Neuron (in vitro differentiated cells): ENCODE measurements around the gene EDNRA.

Experiments used
- H2AFZ ChIP-seq: one replicate; pipeline ENCODE4 v1.6.1; 2013; ENCODE audit warnings: low read depth, mild to moderate bottlenecking, inconsistent platforms, low read length, moderate library complexity
- H3K27me3 ChIP-seq: one replicate; pipeline ENCODE4 v1.6.1; 2013; ENCODE audit warnings: low read length; ENCODE audit not compliant: insufficient read depth
- H3K36me3 ChIP-seq: one replicate; pipeline ENCODE4 v1.6.1; 2013; ENCODE audit warnings: low read length; ENCODE audit not compliant: insufficient read depth
- H3K4me1 ChIP-seq: one replicate; pipeline ENCODE4 v1.6.1; 2013; ENCODE audit warnings: low read length; ENCODE audit not compliant: insufficient read depth
- H3K4me3 ChIP-seq: 2 replicates; pipeline ENCODE4 v1.5.1; 2013; ENCODE audit warnings: mild to moderate bottlenecking, low read length, moderate library complexity
- H3K9me3 ChIP-seq: one replicate; pipeline ENCODE4 v1.6.1; 2013; ENCODE audit warnings: low read length

EDNRA gene

DNA sequence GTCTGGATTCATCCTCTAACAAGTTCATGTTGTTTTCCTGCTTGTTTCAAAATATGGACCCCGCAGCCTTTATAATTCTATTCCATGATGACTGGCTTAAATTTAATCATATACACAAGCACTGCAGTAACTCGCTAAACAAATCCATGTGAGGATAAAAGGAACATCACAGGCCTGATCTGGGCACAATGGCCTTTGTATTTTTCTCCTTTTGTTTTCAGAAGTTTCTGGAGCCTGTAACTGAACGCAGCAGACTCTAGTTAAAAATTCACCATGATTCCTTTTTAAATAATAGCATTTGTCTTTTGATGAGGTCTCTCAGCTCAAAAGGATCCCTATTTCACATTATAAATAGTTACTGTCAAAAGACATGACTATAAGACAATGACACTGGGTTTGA lies 106.1 kb downstream of the EDNRA start:
- H3K27me3 ChIP-seq: no peaks in the 10 kb centered on the region
- no peak overlapping the region for H3K4me3 ChIP-seq
- H3K36me3 ChIP-seq: no peaks in the 10 kb centered on the region
- H3K4me1 ChIP-seq: peaks cover 22% of the 10 kb centered on the region
- H2AFZ ChIP-seq: peak overlapping the region; percentile 54
- no peaks in the 10 kb centered on the region for H3K9me3 ChIP-seq

DNA sequence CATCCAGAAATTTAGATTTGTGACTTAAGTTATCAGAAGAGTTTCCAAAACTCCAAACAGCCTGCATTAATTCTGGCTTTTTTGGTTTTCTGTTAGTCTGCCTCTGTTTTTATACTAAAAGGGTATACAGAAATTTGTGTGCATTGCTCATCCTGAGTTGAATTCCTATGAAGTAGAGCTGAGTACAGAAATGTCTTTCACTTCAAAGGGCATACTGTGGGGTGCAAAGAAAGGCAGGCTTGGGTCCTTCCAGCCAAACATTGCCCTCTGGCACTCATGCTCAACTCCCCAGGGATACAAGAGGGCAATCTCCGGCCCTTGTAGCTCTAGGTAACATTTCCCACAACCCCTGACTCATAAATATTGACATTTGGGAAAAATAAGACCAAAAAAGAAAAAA lies 108.7 kb downstream of the EDNRA start:
- Histone ChIP-seq H3K4me3 (no peak overlapping the region), H2AFZ (no peak overlapping the region), H3K9me3 (no peaks in the 10 kb centered on the region)

DNA sequence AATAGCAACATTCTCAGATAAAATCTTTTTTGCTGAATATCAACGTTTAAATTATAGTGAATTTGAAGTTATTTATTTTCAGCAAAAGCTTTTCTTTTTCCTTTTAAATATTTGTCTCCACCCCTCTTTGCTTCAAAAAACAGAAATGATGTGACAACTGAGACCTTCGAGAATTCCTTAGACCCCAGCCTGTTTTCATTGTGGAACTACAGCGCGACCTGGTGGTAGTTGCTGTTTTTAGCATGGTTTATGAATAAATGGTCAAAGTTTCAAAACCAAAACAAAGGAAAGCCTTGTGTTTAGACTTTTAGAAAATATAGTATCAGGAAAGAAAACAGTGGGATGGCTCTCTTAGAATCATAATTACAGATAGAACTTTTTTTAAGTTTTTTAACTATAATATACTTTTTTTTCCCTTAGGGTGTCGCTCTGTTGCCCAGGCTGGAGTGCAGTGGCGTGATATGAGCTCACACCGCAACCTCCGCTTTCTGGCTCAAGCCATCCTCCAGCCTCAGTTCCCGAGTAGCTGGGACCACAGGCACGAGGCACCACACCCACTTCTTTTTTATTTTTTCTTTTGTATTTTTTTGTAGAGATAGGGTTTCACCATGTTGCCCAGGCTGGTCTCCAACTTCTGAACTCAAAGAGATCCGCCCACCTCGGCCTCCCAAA lies 109.5 kb downstream of the EDNRA start:
- H3K4me1 ChIP-seq: peaks cover 22% of the 10 kb centered on the region
- no peaks in the 10 kb centered on the region for H3K36me3 ChIP-seq
- H2AFZ ChIP-seq: no peak overlapping the region
- H3K4me3 ChIP-seq: no peak overlapping the region
- H3K27me3 ChIP-seq: no peaks in the 10 kb centered on the region
- H3K9me3 ChIP-seq: no peaks in the 10 kb centered on the region

More for the DNA sequence above, 108.7 kb downstream of the EDNRA start:
- peaks cover 22% of the 10 kb centered on the region for H3K4me1 ChIP-seq
- H3K36me3 ChIP-seq: no peaks in the 10 kb centered on the region
- no peaks in the 10 kb centered on the region for H3K27me3 ChIP-seq

DNA sequence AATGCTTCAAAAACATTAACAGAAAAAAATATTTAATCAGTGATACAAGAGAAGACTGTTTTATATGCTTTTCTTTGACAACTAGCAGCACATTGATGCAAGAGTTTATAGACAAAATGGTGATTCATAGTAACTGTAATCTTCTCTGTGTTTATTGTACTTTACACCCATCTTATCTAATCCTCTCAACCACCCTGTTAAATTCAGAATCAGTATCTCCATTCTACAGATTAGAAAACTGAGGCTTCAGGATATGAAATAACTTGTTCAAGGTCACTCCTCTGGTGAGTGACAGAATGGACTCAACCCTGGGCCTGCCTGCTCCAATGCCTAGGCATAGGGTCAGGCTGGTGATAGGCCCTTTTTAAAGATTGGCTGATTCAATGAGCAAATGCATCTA lies 110.2 kb downstream of the EDNRA start:
- Histone ChIP-seq H3K4me1 (peaks cover 19% of the 10 kb centered on the region), H3K27me3 (no peaks in the 10 kb centered on the region), H3K4me3 (no peak overlapping the region), H3K36me3 (no peaks in the 10 kb centered on the region), H3K9me3 (no peaks in the 10 kb centered on the region), H2AFZ (no peak overlapping the region)

DNA sequence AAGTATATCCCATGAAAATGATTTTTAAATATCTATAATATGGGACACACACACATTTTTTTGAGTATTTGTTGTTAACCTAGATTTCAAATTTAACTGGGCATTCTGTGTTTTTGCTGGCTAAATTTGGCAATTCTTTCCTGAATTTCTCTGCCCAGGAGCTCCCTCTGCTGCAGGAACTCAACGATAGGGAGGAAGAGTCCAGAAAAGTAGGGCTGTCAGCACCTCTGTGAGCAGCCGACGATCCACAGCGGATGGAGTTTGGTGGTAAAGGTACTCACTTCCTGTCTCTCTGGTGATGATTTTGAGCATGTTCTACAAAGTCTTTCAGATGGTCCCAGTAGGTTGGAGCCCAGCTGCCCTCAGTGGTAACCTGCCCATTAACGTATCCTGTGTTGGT lies 113.2 kb downstream of the EDNRA start:
- H3K4me1 ChIP-seq: peaks cover 6% of the 10 kb centered on the region
- no peak overlapping the region for H2AFZ ChIP-seq
- no peak overlapping the region for H3K4me3 ChIP-seq
- H3K36me3 ChIP-seq: no peaks in the 10 kb centered on the region
- H3K9me3 ChIP-seq: no peaks in the 10 kb centered on the region
- no peaks in the 10 kb centered on the region for H3K27me3 ChIP-seq
